RPMI8226 (cell line): ENCODE data around the gene SLFN13.
"Not testable (repeated sequence)": the region's sequence is repeated elsewhere in the genome, so short reads cannot be mapped to it uniquely, and the experiment has no call there.

Experiments
- DNase-seq: peaks from one replicate; pipeline ENCODE4 v3.0.0-alpha.2; 2015

Gene SLFN13

GRCh38 chr17:35429702-35430101 is 18.9 kb downstream of the SLFN13 start:
- no peak for DNase-seq

GRCh38 chr17:35428229-35428628 is 20.3 kb downstream of the SLFN13 start:
- DNase-seq, result no peak

- no peak for DNase-seq
These were observed 24.8 kb downstream of the SLFN13 start for GRCh38 chr17:35423761-35424160.

- not testable (repeated sequence) for DNase-seq
These were observed 27.5 kb downstream of the SLFN13 start for GRCh38 chr17:35421069-35421468.

- DNase-seq, result no peak
These were observed 31.9 kb downstream of the SLFN13 start for GRCh38 chr17:35416659-35417058.

- DNase-seq, result not testable (repeated sequence)
These were observed 33.9 kb downstream of the SLFN13 start for GRCh38 chr17:35414707-35415106.

- DNase-seq, result no peak
These were observed 34.3 kb downstream of the SLFN13 start for GRCh38 chr17:35414247-35414646.

GRCh38 chr17:35407531-35407930 is 41.0 kb downstream of the SLFN13 start:
- no peak for DNase-seq

- DNase-seq, result no peak
These were observed 42.0 kb downstream of the SLFN13 start for GRCh38 chr17:35406568-35406967.

- no peak for DNase-seq
These were observed 44.2 kb downstream of the SLFN13 start for GRCh38 chr17:35404360-35404759.

GRCh38 chr17:35393783-35394182 is 54.8 kb downstream of the SLFN13 start:
- not testable (repeated sequence) for DNase-seq

- DNase-seq, result no peak
These were observed 57.9 kb downstream of the SLFN13 start for GRCh38 chr17:35390663-35391062.

- DNase-seq, result no peak
These were observed 58.4 kb downstream of the SLFN13 start for GRCh38 chr17:35390156-35390555.

GRCh38 chr17:35387496-35387895 is 61.1 kb downstream of the SLFN13 start:
- no peak for DNase-seq
